Adipocyte (in vitro differentiated cells): Measurements from ENCODE around the gene WNT7B.
A peak's percentile ranks its signal among the peaks of the same experiment; 100 is the strongest.

Source experiments
- DNase-seq: peaks from one replicate; pipeline ENCODE4 v3.0.0-alpha.2; 2015; ENCODE audit warnings: low read depth
- H3K27me3 ChIP-seq: replicated peaks from 2 replicates; pipeline ENCODE4 v1.7.0; 2013; ENCODE audit warnings: mild to moderate bottlenecking, low read length, moderate library complexity; ENCODE audit not compliant: control insufficient read depth, insufficient read depth
- H3K36me3 ChIP-seq: 2 replicates; pipeline ENCODE4 v1.7.0; 2013; ENCODE audit warnings: low read length, mild to moderate bottlenecking, moderate library complexity; ENCODE audit not compliant: control insufficient read depth, insufficient read depth, severe bottlenecking
- H3K4me1 ChIP-seq: 2 replicates; pipeline ENCODE4 v1.7.0; 2013; ENCODE audit warnings: mild to moderate bottlenecking, low read length, moderate library complexity; ENCODE audit not compliant: control insufficient read depth, insufficient read depth
- H3K4me3 ChIP-seq: 2 replicates; pipeline ENCODE4 v1.7.0; 2013; ENCODE audit warnings: mild to moderate bottlenecking, low read length, moderate library complexity
- H3K9ac ChIP-seq: 2 replicates; pipeline ENCODE4 v1.7.0; 2013; ENCODE audit warnings: mild to moderate bottlenecking, low read length, moderate library complexity
- H3K9me3 ChIP-seq: 2 replicates; pipeline ENCODE4 v1.7.0; 2013; ENCODE audit warnings: mild to moderate bottlenecking, low read length, moderate library complexity; ENCODE audit not compliant: control insufficient read depth

WNT7B gene

DNA sequence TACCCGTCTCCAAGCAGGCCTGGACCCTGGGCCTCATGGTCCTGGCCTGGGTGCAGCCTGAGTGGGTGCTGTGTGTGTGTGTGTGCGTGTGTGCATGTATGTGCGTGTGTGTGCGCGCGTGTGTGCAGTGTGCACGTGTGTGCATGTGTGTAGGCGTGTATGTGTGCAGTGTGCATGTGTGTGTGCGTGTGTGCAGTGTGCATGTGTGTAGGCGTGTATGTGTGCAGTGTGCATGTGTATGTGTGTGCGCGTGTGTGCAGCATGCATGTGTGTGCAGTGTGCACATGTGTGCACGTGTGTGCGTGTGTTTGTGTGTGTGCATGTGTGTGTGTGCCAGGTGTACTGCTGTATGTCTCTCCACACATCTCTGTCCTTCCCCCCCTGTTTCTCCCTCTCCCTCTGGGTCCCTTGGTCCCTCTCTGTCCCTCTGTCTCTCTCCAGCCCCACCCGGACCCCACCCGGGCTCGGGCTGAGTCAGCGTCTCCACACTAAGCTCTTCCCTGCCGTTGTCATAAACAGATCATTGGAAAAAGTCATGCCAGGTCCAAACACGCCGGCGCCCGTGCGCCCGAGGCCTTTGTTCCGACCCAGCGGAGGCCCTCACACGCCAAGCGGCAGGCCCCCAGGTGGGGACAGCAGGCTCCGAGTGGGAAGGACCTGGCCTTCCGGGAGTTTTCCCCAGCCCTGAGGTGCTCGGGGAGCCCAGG is 34.0 kb downstream of the WNT7B start:
- Histone ChIP-seq H3K36me3 (no peaks in the 10 kb centered on the region), H3K27me3 (peaks cover 44% of the 10 kb centered on the region), H3K9ac (no peak overlapping the region), H3K4me1 (no peaks in the 10 kb centered on the region), H3K4me3 (no peak overlapping the region), H3K9me3 (no peaks in the 10 kb centered on the region)
- no peak for DNase-seq

DNA sequence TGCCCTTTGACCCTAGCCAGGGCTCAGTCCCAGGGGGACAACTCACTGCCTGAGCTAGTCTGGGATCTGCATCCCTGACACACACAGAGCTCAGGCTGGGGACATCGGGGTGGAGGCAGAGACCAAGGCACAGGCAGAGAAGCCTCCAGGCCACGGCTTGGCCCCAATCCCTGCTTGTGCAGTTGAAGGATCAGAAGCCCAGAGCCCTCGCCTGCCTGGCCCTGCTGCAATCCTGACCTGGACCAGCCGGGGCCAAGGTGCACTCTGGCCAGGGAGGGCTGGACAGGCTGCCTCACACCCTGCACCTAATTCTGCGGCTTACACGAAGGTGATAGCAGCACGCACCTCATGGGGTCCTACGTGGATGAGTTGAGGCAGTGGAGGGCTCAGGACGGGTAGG is 34.6 kb downstream of the WNT7B start:
- no peak overlapping the region for H3K4me3 ChIP-seq
- no peak for DNase-seq
- H3K4me1 ChIP-seq, result no peaks in the 10 kb centered on the region
- H3K9me3 ChIP-seq, result no peaks in the 10 kb centered on the region
- no peak overlapping the region for H3K9ac ChIP-seq
- no peaks in the 10 kb centered on the region for H3K36me3 ChIP-seq
- peaks cover 39% of the 10 kb centered on the region for H3K27me3 ChIP-seq

DNA sequence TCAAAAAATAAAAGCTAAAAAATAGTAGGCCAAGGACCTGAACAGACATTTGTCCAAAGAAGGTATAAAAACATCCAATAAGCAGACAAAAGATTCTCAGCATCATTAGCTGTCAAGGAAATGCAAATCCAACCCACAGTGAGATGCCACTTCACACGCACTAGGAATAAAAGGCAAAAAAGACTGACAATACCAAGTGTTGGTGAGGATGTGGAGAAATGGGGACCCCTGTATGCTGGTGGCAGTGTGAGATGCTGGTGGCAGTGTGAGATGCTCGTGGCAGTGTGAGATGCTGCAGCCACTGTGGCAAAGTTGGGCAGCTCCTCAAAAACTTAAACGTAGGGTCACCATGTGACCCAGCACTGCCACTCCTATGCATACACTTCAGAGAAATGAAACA is 38.0 kb downstream of the WNT7B start:
- Histone ChIP-seq H3K27me3 (peaks cover 56% of the 10 kb centered on the region), H3K4me3 (no peak overlapping the region), H3K4me1 (peaks cover 6% of the 10 kb centered on the region), H3K36me3 (no peaks in the 10 kb centered on the region), H3K9ac (no peak overlapping the region), H3K9me3 (no peaks in the 10 kb centered on the region)
- no peak for DNase-seq

DNA sequence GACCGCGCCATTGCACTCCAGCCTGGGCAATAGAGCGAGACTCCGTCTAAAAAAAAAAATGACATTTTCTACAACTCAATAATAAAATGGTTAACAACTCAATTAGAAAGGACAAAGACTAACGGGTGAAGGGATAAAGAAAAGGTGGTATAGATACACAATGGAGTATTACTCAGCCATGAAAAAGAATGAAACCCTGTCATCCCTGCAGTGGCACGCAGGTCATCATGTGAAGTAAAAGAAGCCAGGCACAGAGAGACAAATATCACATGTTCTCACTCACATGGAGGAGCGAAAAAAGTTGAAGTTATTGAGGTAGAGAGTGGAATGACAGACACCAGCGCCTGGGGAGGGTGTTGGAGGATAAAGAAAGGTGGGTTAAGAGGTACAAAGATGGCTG is 39.0 kb downstream of the WNT7B start:
- Histone ChIP-seq H3K4me1 (peaks cover 6% of the 10 kb centered on the region), H3K9me3 (no peaks in the 10 kb centered on the region), H3K4me3 (no peak overlapping the region), H3K36me3 (no peaks in the 10 kb centered on the region), H3K27me3 (peaks cover 61% of the 10 kb centered on the region), H3K9ac (no peak overlapping the region)
- DNase-seq, result no peak

DNA sequence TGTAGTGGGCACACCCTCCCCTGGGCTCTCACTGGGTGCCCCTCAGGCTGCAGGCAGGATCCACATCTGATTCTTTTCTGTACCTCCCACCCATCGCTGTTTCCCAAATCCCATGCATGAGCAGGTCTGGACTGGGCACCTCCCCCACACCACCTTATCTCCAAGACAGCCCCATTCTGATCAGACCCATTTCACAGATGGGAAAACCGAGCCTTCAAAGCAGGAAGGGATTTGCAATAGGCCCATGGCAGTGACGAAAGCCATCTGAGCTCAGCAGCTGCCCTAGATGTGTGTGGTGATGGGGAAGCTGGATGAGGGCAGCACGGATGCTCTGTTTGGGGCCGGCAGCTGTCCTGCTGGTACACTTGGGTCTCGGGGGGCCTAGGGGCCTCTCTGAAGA is 41.4 kb downstream of the WNT7B start:
- H3K9me3 ChIP-seq, result no peaks in the 10 kb centered on the region
- peaks cover 73% of the 10 kb centered on the region for H3K27me3 ChIP-seq
- H3K36me3 ChIP-seq, result no peaks in the 10 kb centered on the region
- H3K4me3 ChIP-seq, result no peak overlapping the region
- H3K9ac ChIP-seq, result no peak overlapping the region
- no peak for DNase-seq
- H3K4me1 ChIP-seq, result peaks cover 6% of the 10 kb centered on the region

DNA sequence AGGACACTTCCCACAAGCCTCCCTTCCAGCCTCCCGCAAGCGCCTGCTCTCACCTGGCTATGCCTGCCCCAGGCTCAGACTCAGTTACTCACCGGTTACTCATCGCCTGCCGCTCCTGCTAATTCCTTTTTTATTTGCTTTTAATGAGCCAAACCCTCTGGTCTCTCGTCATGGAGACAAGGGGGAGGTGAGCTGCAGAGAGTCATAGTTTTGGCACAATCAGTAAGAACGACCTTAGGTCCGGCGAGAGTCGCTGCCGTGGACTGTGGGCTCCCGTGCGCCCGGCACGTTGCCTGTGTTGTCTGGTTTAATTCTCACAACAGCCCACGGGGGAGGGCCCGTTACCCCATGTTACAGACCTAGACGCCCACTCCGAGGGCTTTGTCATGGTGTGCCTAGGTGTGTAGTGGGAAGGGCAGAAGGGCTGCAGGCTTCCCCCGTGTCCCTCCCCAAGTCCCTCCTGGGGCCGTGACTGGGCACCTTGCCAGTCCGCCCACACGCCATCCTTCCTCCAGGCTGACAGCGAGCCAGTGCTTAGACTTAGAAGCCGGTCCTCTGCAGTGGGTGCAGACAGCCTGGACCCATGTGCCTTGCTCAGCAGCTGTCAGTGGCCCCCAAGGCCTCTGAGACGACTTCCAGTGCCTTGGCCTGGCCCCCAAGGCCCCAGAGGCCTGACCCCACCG is 42.2 kb downstream of the WNT7B start:
- Histone ChIP-seq H3K9me3 (no peaks in the 10 kb centered on the region), H3K4me1 (peaks cover 6% of the 10 kb centered on the region), H3K9ac (no peak overlapping the region), H3K4me3 (no peak overlapping the region), H3K27me3 (peaks cover 73% of the 10 kb centered on the region), H3K36me3 (no peaks in the 10 kb centered on the region)
- DNase-seq, result peak; percentile 58

DNA sequence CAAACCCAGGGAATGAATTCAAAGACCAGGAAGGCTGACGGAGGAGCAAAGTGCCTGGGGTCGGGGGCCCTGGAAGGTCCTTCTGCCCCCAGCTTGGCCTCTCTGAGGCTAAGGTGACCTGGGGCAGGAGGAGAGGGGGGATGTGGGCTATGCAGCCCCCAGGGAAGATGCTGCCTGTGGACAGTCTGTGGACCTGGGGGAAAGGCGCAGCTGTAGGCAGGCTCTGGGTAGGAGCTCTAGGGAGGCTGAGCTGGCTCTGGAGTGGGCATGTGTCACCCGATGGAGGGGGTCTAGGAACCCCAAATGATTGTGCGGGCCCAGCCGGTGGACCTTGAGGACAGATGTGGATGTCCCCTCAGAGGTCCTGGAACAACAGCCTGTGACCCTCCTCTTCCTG is 42.8 kb downstream of the WNT7B start:
- no peak for DNase-seq
- H3K27me3 ChIP-seq, result peaks cover 73% of the 10 kb centered on the region
- H3K36me3 ChIP-seq, result no peaks in the 10 kb centered on the region
- no peak overlapping the region for H3K4me3 ChIP-seq
- no peaks in the 10 kb centered on the region for H3K9me3 ChIP-seq
- H3K4me1 ChIP-seq, result peaks cover 6% of the 10 kb centered on the region
- H3K9ac ChIP-seq, result no peak overlapping the region

DNA sequence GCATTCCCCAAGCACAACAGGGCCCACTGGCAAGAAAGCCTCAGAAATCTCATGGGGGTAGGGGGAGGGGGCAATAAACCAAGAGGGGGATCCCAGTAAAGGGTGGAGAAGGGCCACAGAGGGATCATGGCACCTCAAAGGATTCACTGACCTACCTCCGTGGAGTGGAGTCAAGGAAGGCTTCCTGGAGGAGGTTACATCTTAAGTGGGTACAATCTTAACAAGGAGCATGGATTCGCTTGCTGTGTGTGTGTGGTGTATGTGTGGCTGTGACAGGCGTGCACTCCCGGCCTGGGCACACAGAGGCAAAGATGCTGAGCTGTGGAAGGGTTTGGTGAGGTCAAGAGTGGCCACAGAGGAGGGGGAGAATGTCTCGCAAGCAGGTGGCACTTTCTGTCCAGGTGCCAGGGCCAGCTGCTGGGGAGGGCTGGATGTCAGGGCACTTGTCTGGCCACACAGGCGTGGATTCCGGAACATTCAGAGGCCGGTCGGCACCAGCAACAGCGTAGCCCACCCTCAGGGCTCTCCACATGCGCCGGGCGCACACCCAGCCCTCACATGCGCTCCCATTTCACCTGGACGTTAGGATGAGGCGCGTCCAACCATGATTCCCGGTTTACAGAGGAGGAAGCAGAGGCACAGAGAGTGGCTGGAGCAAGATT is 43.3 kb downstream of the WNT7B start:
- DNase-seq, result no peak
- Histone ChIP-seq H3K4me3 (no peak overlapping the region), H3K9ac (no peak overlapping the region), H3K9me3 (no peaks in the 10 kb centered on the region), H3K4me1 (peaks cover 6% of the 10 kb centered on the region), H3K27me3 (peaks cover 73% of the 10 kb centered on the region), H3K36me3 (no peaks in the 10 kb centered on the region)

DNA sequence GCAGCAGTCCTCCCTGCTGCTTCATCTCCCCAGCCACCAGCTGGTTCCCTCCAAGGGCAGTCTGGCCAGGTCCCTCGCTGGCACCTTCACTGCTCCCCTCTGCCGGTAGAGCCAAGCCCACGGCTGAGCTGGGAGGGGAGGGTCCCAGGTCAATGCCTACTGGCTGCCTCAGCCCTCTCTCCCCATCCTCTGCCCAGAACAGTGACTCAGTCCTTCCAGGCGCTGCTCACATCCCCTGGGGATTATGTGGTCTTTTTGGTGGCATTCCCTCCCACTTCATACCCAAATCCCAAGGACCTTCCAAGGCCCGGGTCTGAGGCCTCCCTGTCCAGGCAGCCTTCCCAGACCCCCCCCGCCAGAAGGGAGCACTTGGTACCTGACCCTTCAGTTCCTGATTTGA is 44.9 kb downstream of the WNT7B start:
- DNase-seq, result peak; percentile 24
- Histone ChIP-seq H3K4me3 (no peak overlapping the region), H3K4me1 (peaks cover 6% of the 10 kb centered on the region), H3K9ac (no peak overlapping the region), H3K27me3 (peaks cover 70% of the 10 kb centered on the region), H3K36me3 (no peaks in the 10 kb centered on the region), H3K9me3 (no peaks in the 10 kb centered on the region)

DNA sequence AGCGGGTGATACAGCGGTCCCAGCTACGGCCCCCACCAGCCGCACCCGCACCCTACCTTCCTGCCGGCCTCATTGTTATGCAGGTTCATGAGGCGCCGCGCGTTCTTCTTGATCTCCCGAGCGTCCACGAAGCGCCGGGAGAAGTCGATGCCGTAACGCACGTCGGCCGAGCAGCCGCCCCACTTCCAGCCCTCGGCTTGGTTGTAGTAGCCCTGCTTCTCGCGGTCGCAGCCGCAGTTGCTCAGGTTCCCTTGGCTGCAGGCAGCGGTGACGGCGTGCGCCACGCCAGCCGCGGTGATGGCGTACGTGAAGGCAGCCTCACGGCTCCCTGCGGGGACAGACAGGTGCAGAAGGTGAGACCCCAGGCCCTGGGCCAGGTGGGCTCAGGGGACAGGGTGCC is 45.9 kb downstream of the WNT7B start:
- Histone ChIP-seq H3K4me3 (no peak overlapping the region), H3K4me1 (peaks cover 6% of the 10 kb centered on the region), H3K27me3 (peaks cover 60% of the 10 kb centered on the region), H3K36me3 (no peaks in the 10 kb centered on the region), H3K9ac (no peak overlapping the region), H3K9me3 (no peaks in the 10 kb centered on the region)
- DNase-seq, result no peak

DNA sequence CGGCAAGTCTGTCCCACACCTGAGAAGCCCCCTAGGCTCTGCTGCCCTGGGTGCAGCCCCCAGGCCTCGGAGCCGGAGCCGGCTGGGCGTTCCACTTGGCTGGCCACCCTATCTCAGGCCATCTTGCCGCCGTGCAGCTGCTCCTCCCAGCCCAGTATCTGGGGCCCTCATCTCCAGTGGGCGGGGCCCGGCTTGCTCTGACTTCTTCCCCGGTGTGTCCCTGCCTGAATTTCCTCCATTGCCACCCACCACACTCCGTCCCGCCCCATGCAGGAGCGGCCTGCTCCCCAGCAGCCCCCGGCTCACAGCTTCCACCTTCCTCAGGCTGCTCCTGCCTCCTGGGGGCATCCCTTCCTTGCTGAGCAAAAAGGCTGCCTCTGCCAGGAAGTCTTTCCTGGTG is 46.6 kb downstream of the WNT7B start:
- no peak overlapping the region for H3K9ac ChIP-seq
- no peak overlapping the region for H3K4me3 ChIP-seq
- H3K4me1 ChIP-seq, result peaks cover 6% of the 10 kb centered on the region
- H3K9me3 ChIP-seq, result no peaks in the 10 kb centered on the region
- no peaks in the 10 kb centered on the region for H3K36me3 ChIP-seq
- DNase-seq, result no peak
- peaks cover 57% of the 10 kb centered on the region for H3K27me3 ChIP-seq
